Breast epithelium (tissue), 3 donors: Measurements from ENCODE around the gene USP22.

Experiments used
- CTCF ChIP-seq, 3 donors: fragments of 450-650 bp; IDR thresholded peaks; one replicate each; pipeline ENCODE4 v1.5.1; 2016 to 2017; ENCODE audit warnings: antibody characterized with exemption in 3 of 3, mild to moderate bottlenecking in 3 of 3, moderate library complexity in 3 of 3
- POLR2A ChIP-seq: fragments of 450-650 bp; IDR thresholded peaks from one replicate; pipeline ENCODE4 v1.6.1; 2016; ENCODE audit warnings: antibody characterized with exemption, mild to moderate bottlenecking, moderate library complexity

- TF ChIP-seq POLR2A = no peak
- no peak for TF ChIP-seq CTCF (IDR thresholded peaks at IDR 0.05)
Observed at GRCh38 chr17:20999841-21000532, 42.8 kb downstream of the USP22 start.
